Choroid plexus epithelial cell (primary cell): Measurements from ENCODE around the gene ATAD2B.
A peak's percentile ranks its signal among the peaks of the same experiment; 100 is the strongest.

Experiments used
- DNase-seq: peaks from one replicate; pipeline ENCODE4 v3.0.0-alpha.2; 2010; ENCODE audit warnings: low read depth
- H3K4me3 ChIP-seq: 2 replicates; pipeline ENCODE4 v1.5.1; 2011; ENCODE audit warnings: low read depth, mild to moderate bottlenecking, control low read depth, low read length, moderate library complexity
- TF ChIP-seq, protein P1 (sequence below): conservative IDR thresholded peaks from 2 replicates; pipeline ENCODE4 v1.5.1; 2011; ENCODE audit warnings: low read depth, mild to moderate bottlenecking, control low read depth, inconsistent platforms, low read length, moderate library complexity

The ATAD2B gene

DNA sequence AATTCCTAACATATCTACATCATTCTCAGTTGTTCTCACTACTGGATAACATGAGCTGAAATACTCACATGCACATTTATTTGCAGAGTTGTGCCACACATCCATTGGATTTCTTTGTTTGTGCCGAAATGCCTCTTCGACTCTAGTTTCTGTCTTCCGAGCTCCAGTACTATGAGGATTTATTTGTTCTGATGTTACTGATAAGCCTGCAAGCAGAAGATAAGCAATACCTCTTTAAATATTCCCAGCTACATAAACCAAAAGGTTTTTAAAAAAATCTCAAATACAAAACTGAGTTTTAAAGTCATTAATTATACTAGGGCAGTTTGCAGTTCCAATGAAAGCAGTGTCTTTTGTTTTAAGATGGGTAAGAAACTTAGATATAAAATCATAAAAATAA, 164.8 kb downstream of the ATAD2B start:
- no peak overlapping the region for H3K4me3 ChIP-seq
- TF ChIP-seq, protein P1, sequence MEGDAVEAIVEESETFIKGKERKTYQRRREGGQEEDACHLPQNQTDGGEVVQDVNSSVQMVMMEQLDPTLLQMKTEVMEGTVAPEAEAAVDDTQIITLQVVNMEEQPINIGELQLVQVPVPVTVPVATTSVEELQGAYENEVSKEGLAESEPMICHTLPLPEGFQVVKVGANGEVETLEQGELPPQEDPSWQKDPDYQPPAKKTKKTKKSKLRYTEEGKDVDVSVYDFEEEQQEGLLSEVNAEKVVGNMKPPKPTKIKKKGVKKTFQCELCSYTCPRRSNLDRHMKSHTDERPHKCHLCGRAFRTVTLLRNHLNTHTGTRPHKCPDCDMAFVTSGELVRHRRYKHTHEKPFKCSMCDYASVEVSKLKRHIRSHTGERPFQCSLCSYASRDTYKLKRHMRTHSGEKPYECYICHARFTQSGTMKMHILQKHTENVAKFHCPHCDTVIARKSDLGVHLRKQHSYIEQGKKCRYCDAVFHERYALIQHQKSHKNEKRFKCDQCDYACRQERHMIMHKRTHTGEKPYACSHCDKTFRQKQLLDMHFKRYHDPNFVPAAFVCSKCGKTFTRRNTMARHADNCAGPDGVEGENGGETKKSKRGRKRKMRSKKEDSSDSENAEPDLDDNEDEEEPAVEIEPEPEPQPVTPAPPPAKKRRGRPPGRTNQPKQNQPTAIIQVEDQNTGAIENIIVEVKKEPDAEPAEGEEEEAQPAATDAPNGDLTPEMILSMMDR = no peak
- DNase-seq = no peak

DNA sequence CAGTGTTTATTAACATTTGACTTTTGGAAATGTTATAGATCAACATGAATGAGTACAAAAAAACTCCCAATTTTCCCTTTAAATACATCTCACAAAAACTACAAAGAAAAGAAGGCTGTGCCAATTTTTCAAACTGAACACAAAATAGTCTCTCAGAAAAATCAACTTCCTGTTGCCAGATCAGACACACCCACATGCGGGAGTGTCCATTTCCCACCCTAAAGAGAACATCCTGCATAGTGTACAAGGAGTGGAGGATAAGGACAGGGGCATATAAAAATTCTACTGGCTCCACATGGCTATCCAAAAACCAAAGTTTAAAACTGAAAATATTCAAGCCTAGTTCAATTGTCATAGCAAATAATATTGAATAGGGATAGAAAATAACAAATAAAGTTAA, 165.3 kb downstream of the ATAD2B start:
- DNase-seq = peak; percentile 16
- no peak overlapping the region for H3K4me3 ChIP-seq
- TF ChIP-seq, protein P1 = no peak

DNA sequence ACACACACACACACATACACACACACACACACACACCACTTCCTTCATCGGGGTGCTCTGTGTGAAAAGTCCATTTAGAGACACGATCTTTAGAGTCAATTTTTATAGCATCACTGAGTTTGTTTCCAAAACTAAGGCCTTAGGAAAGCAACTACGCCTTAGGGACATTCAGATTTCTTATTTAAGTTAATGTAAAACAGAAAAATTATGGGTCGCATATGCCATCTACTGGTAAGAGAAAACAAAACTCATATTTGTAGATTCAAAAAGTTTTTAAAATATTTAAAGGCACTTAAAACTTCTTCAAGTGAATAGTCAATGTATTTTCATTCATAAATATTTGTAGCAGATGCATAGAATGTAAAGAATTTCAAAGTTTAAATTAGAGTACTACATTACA, 166.2 kb downstream of the ATAD2B start:
- H3K4me3 ChIP-seq = no peak overlapping the region
- DNase-seq = peak; percentile 84
- TF ChIP-seq, protein P1 = peak; percentile 36

DNA sequence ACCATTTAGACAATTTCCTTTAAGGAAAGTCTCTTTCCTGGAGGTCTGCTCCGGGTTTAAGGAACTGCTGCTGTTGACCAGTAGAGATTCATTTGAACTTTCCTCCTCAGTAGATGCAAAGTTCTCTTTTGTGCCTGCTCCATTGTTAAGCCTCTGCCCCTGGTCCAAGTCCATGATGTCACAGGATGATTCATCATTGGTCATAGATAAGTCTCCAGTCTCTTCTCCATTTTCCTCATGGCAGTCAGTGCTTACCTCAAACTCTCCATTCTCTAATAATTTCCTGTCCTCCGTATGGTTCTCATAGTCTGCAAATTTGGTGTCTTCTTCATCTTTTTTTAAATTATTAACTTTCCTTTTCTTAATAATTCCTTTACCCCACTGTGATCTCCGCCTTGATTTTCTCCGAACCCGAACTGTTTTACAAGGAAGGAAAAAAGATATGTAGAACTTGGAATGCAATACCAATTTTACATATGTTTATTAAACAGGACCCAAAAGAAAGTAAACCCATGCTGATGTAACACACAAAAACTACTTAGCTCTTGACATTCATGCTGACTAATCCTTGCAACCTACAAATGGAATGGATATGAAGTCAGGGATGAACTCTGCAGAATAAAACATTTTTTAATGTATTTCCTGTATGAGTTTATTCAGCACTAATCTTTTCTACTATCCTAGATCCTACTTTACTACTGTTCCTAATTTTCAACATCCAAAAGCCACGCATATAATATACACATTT, 169.1 kb downstream of the ATAD2B start:
- peak; percentile 76 for DNase-seq
- TF ChIP-seq, protein P1 = no peak

DNA sequence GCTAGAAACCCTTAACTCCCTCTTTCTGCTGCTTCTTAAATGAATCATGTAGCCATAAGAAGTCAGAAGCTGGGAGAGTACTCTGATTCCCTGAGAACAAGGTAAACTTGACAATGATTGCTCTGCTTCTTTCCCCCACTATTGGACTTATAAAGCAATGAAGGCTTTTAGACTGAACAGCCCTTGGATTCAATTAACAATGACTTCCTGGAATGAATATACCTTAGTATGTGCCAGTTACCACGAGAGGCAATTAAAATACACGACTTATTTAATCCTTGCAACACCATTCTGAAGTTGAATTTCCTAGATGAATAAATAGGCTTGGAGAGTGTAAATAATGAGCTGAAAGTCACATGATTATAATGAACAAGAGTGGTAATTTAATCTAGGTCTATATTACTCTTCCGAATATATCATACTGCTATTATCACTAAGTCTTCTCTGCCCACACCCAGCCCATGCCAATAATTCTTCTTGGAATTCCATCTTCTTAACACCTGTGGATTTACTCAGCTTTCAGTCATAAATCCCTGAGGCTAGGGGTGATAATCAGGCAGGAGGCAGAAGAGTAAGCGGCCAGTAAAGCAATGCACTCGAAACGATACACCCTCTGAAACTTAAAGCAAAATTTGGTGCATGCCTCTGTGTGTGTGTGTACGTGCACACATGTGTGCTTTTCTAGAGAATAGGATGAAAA, 170.2 kb downstream of the ATAD2B start:
- H3K4me3 ChIP-seq = no peak overlapping the region
- TF ChIP-seq, protein P1 = no peak
- no peak for DNase-seq

More for the DNA sequence above, 169.1 kb downstream of the ATAD2B start:
- H3K4me3 ChIP-seq = no peak overlapping the region

DNA sequence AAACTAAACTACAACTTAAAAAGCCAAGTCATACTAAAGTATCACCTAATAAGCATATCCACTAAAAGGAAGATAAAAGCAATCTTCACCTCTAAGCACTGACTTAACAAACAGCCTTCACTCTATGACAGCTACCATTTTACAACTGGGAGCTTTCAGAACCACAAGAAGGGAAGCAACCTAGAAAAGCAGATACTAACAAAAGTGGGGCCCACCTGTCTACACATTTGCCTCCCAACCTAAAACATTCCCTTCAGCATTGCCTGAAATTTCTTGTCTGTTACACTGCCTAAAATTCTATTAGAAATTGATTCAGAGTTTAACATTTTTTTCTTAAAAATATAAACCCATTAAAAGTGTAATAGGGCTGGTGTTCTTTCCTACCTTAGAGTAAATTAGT, 172.0 kb downstream of the ATAD2B start:
- TF ChIP-seq, protein P1 = no peak
- no peak for DNase-seq

More for the DNA sequence above, 172.0 kb downstream of the ATAD2B start:
- no peak overlapping the region for H3K4me3 ChIP-seq
